Measurements from ENCODE around the gene MAP6.

DNA sequence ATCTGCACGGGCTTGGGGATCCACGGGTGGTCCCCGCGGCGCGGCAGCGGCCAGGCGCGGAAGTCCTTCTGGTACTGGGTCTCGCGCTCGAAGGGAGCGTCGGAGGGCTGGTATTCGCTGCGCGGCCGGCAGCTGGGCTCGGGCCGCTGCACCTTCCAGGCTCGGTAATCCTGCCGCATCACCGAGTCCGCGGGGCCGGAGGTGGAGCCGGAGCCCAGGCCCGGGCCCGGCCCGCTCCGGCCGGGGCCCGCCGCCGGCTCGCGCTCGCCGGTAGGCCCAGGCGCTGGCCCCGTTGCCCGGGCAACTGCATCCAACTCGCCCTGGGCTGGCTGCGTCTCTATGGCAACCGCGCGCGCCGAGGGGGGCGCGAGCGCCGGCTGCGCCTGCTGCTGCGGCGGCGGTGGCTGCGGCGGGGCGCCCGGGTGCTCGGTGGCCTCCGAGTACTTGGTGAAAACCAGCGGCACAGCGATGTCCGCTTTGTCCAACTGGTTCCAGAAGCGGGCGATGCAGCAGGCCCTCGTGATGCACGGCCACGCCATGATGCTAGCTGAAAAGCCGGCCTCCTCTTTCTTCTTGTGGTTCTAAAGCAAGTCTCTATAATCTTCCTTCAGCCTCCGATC lies 897 bp downstream of the MAP6 start:
- TF ChIP-seq CTCF (IDR thresholded peaks at IDR 0.05), result no peak
- no peak for TF ChIP-seq POLR2A (IDR thresholded peaks at IDR 0.05)

Measured in right lobe of liver (tissue), 4 donors.